Fibroblast of lung (primary cell): ENCODE data around the gene DEPDC5.

Experiments used
- CTCF ChIP-seq, 2 donors: IDR thresholded peaks in 1 of 2; conservative IDR thresholded peaks in 1 of 2; 1 replicate in 1 of 2; 2 replicates in 1 of 2; pipeline ENCODE4 v1.5.1; 2011 to 2012; ENCODE audit warnings: low read length in 2 of 2, control low read depth in 1 of 2, inconsistent platforms in 1 of 2, low read depth in 1 of 2, mild to moderate bottlenecking in 1 of 2
- EZH2 ChIP-seq: IDR thresholded peaks from 2 replicates; pipeline ENCODE4 v1.5.1; 2012; ENCODE audit warnings: low read length, control low read depth, mild to moderate bottlenecking; ENCODE audit errors: missing control alignments

GRCh38 chr22:31789803-31790202, 36.0 kb downstream of the DEPDC5 start:
- TF ChIP-seq CTCF (conservative IDR thresholded peaks at IDR 0.05 in 1 of 2, IDR thresholded peaks at IDR 0.05 in 1 of 2; ENCODE audit: low read depth in 1 of 2, low read length in 2 of 2), result no peak
- no peak for TF ChIP-seq EZH2
